Caco-2 (cell line): ENCODE data around the gene TLCD3B. TPM values are rescaled to one million over a fixed set of nuclear protein-coding genes. Genes with fewer than 3 reads are reported as not detected.

Experiments
- BruUV-seq: library from RNA; stranded (reverse); fragments of 400-500 nt; replicated peaks from 2 replicates; lab custom pipeline; 2021; lab: Mats Ljungman, UMichigan
- CTCF ChIA-PET: fragments of 300-600 bp; sonication (Branson Sonifier 250); formaldehyde crosslinking; loops from one replicate; lab custom pipeline; 2022; ENCODE audit warnings: antibody characterized with exemption; lab: Charles Lee
- POLR2A ChIA-PET: fragments of 300-600 bp; sonication (Branson Sonifier 250); formaldehyde crosslinking; loops from one replicate; lab custom pipeline; 2022; ENCODE audit warnings: antibody characterized with exemption; lab: Charles Lee
- DNase-seq, 2 experiments: peaks; one replicate each; pipeline versions ENCODE4 v3.0.0 to v3.0.0-alpha.2; 2020 to 2022
- H3K27me3 ChIP-seq: replicated peaks from 2 replicates; pipeline ENCODE4 v1.6.0; 2011; ENCODE audit warnings: low read length; ENCODE audit not compliant: control insufficient read depth, insufficient read depth
- H3K36me3 ChIP-seq: 2 replicates; pipeline ENCODE4 v1.5.1; 2011; ENCODE audit warnings: low read length; ENCODE audit not compliant: control insufficient read depth, insufficient read depth
- H3K4me1 ChIP-seq: fragments of 250-450 bp; sonication (Bioruptor Pico); 2 replicates; pipeline ENCODE4 v1.5.1; 2020; ENCODE audit warnings: mild to moderate bottlenecking
- H3K4me3 ChIP-seq: 2 replicates; pipeline ENCODE4 v1.5.1; 2011; ENCODE audit warnings: low read depth, mild to moderate bottlenecking, control low read depth, low read length
- H3K9me3 ChIP-seq: fragments of 250-450 bp; sonication (Bioruptor Pico); 2 replicates; pipeline ENCODE4 v1.5.1; 2020; ENCODE audit warnings: mild to moderate bottlenecking, moderate library complexity
- H3K27ac Mint-ChIP-seq: one replicate; pipeline ENCODE4 v1.8.0; 2022; ENCODE audit warnings: mixed read lengths; ENCODE audit not compliant: unreplicated experiment
- H3K27me3 Mint-ChIP-seq: one replicate; pipeline ENCODE4 v1.8.0; 2022; ENCODE audit warnings: mixed read lengths; ENCODE audit not compliant: insufficient read depth, unreplicated experiment
- H3K36me3 Mint-ChIP-seq: one replicate; pipeline ENCODE4 v1.8.0; 2022; ENCODE audit warnings: mild to moderate bottlenecking, mixed read lengths; ENCODE audit not compliant: insufficient read depth, unreplicated experiment
- H3K4me1 Mint-ChIP-seq: one replicate; pipeline ENCODE4 v1.8.0; 2022; ENCODE audit warnings: low read depth, mixed read lengths; ENCODE audit not compliant: unreplicated experiment
- H3K4me3 Mint-ChIP-seq: one replicate; pipeline ENCODE4 v1.8.0; 2022; ENCODE audit warnings: mild to moderate bottlenecking, moderate library complexity, mixed read lengths; ENCODE audit not compliant: unreplicated experiment
- H3K9me3 Mint-ChIP-seq: one replicate; pipeline ENCODE4 v1.8.0; 2022; ENCODE audit warnings: mixed read lengths; ENCODE audit not compliant: unreplicated experiment
- CTCF ChIP-seq, 2 experiments: fragments of 200-600 bp in 1 of 2; IDR thresholded peaks; 1 replicate in 1 of 2; 2 replicates in 1 of 2; pipeline versions ENCODE4 v1.5.1 to v1.8.0; 2011 to 2022; ENCODE audit warnings: antibody characterized with exemption in 1 of 2, control low read depth in 1 of 2, inconsistent platforms in 1 of 2, low read depth in 1 of 2, low read length in 1 of 2, mild to moderate bottlenecking in 1 of 2, moderate library complexity in 1 of 2; ENCODE audit not compliant: insufficient read depth in 1 of 2, severe bottlenecking in 1 of 2, unreplicated experiment in 1 of 2
- intact Hi-C: fragments of 100-400 bp; cut with micrococcal nuclease; formaldehyde crosslinking; loops from one replicate; pipeline ENCODE4 v1.10.0; 2022; ENCODE audit not compliant: unreplicated experiment
- total RNA-seq: library from RNA; stranded (reverse); gene quantifications from 2 replicates; pipeline ENCODE4 v1.2.3, GENCODE V29; 2022

TLCD3B gene
- total RNA-seq, 1 experiment from 2014 or later, result 0.48 TPM

GRCh38 chr16:30026449-30026848 is 4.6 kb downstream of the TLCD3B start:
- peaks cover 11% of the 10 kb centered on the region for H3K27me3 Mint-ChIP-seq
- H3K9me3 ChIP-seq, result no peaks in the 10 kb centered on the region
- no peak overlapping the region for H3K4me3 Mint-ChIP-seq
- H3K36me3 ChIP-seq, result no peaks in the 10 kb centered on the region
- BruUV-seq, result no TSS peak
- no peak overlapping the region for H3K27ac Mint-ChIP-seq
- DNase-seq, result no peak
- H3K4me3 ChIP-seq, result no peak overlapping the region
- intact Hi-C loops, result loop anchor here (10.0 kb wide), 1 partner anchor 132 kb away; the partner anchor contains the start of gene SEZ6L2
- TF ChIP-seq CTCF (IDR thresholded peaks at IDR 0.05; ENCODE audit: insufficient read depth in 1 of 2, low read depth in 1 of 2, low read length in 1 of 2, severe bottlenecking in 1 of 2, unreplicated experiment in 1 of 2), result no peak
- H3K36me3 Mint-ChIP-seq, result peaks cover 1% of the 10 kb centered on the region
- POLR2A ChIA-PET, result no interaction called here
- H3K4me1 ChIP-seq, result no peaks in the 10 kb centered on the region
- H3K4me1 Mint-ChIP-seq, result peaks cover 7% of the 10 kb centered on the region
- H3K27me3 ChIP-seq, result no peaks in the 10 kb centered on the region; the same call in 1 of the 2 replicates
- CTCF ChIA-PET, result no interaction called here
- H3K9me3 Mint-ChIP-seq, result no peaks in the 10 kb centered on the region

DNA sequence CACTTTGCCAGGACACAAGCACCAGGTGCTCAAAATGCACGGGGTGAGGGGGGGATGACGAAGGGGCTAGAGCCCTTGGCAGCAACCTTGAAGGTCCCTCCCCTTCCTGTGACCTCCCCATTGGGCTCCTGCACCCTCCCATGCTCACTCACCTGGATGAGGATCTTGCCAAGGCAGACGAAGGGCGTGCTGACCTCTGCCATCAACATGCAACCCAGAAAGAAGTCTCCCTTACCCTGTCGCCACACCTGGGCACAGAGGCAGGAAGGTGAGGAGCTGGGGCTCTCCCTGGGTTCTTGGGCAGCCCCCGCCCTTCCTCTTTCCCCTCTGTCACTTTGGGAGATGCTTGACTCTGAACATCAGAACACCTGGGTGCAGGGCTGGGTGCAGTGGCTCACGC is 5.5 kb downstream of the TLCD3B start:
- BruUV-seq, result no TSS peak
- Histone ChIP-seq H3K4me1 (no peaks in the 10 kb centered on the region), H3K9me3 (no peaks in the 10 kb centered on the region), H3K36me3 (no peaks in the 10 kb centered on the region), H3K4me3 (no peak overlapping the region), H3K27me3 (no peaks in the 10 kb centered on the region)
- DNase-seq, result no peak
- ChIA-PET CTCF (no interaction called here), POLR2A (no interaction called here)
- Mint-ChIP-seq H3K27me3 (peaks cover 11% of the 10 kb centered on the region), H3K9me3 (no peaks in the 10 kb centered on the region), H3K36me3 (peaks cover 7% of the 10 kb centered on the region), H3K4me1 (peaks cover 7% of the 10 kb centered on the region), H3K4me3 (no peak overlapping the region), H3K27ac (no peak overlapping the region)
- intact Hi-C loops, result loop anchor here (10.0 kb wide), 1 partner anchor 131 kb away; the partner anchor contains the start of gene SEZ6L2
- TF ChIP-seq CTCF (IDR thresholded peaks at IDR 0.05; ENCODE audit: insufficient read depth in 1 of 2, low read depth in 1 of 2, low read length in 1 of 2, severe bottlenecking in 1 of 2, unreplicated experiment in 1 of 2), result no peak

DNA sequence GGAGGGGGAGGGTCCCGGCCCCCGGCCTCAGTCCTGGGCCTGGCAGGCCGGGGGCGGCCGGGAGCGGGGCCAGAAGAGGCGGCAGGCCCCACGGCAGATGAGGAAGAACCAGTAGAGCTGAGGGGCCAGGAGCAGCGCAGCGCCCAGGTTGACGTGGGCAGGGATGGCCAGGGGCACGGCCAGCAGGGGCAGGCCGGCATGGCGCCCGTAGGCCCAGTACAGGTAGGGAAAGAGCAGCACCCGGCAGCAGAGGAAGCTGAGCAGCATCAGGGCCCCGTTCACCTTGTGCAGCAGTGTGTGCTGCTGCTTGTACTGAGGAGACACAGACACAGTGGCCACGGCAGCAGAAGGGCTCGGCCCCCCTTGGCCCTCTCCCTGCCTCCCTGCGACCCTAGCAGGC is 5.9 kb downstream of the TLCD3B start:
- no peaks in the 10 kb centered on the region for H3K9me3 ChIP-seq
- ChIA-PET POLR2A (no interaction called here), CTCF (no interaction called here)
- H3K36me3 Mint-ChIP-seq, result peaks cover 7% of the 10 kb centered on the region
- H3K27ac Mint-ChIP-seq, result no peak overlapping the region
- H3K27me3 Mint-ChIP-seq, result peaks cover 11% of the 10 kb centered on the region
- no peaks in the 10 kb centered on the region for H3K4me1 ChIP-seq
- DNase-seq, result no peak
- H3K4me3 ChIP-seq, result no peak overlapping the region
- intact Hi-C loops, result loop anchor here (10.0 kb wide), 1 partner anchor 130 kb away; the partner anchor contains the start of gene SEZ6L2
- no peaks in the 10 kb centered on the region for H3K27me3 ChIP-seq
- H3K4me3 Mint-ChIP-seq, result no peak overlapping the region
- H3K9me3 Mint-ChIP-seq, result no peaks in the 10 kb centered on the region
- H3K36me3 ChIP-seq, result no peaks in the 10 kb centered on the region
- peaks cover 7% of the 10 kb centered on the region for H3K4me1 Mint-ChIP-seq
- BruUV-seq, result no TSS peak
- no peak for TF ChIP-seq CTCF (IDR thresholded peaks at IDR 0.05; ENCODE audit: insufficient read depth in 1 of 2, low read depth in 1 of 2, low read length in 1 of 2, severe bottlenecking in 1 of 2, unreplicated experiment in 1 of 2)
